ENCODE measurements around the gene CDC73.
"Not testable (repeated sequence)": the region's sequence is repeated elsewhere in the genome, so short reads cannot be mapped to it uniquely, and the experiment has no call there.

The CDC73 gene

GRCh38 chr1:193222056-193222615 lies 100.3 kb downstream of the CDC73 start:
- Histone ChIP-seq H3K4me3 (ENCODE audit: extremely low read depth, insufficient read depth, low read length, poor library complexity, severe bottlenecking) (no peak overlapping the region), H3K27ac (ENCODE audit: low read depth, low read length, severe bottlenecking) (no peak overlapping the region)
- WGBS, 2 experiments (ENCODE audit: insufficient coverage in 2 of 2), result 70 to 93% methylated on average over 2 of the region's 8 CpGs

GRCh38 chr1:193229136-193229535 lies 107.3 kb downstream of the CDC73 start:
- WGBS, 2 experiments (ENCODE audit: insufficient coverage in 2 of 2), result 100% methylated on average over 1 to 2 of the region's 3 CpGs
- Histone ChIP-seq H3K36me3 (ENCODE audit: control insufficient read depth, insufficient read depth, low read length) (peaks cover 8% of the 10 kb centered on the region), H3K9me3 (ENCODE audit: control insufficient read depth, low read length) (no peaks in the 10 kb centered on the region), H3K4me1 (ENCODE audit: control insufficient read depth, insufficient read depth, low read length, poor library complexity, severe bottlenecking) (no peaks in the 10 kb centered on the region), H3K27ac (ENCODE audit: low read depth, low read length, severe bottlenecking) (no peak overlapping the region), H3K4me3 (ENCODE audit: extremely low read depth, insufficient read depth, low read length, poor library complexity, severe bottlenecking) (no peak overlapping the region)

More at GRCh38 chr1:193222056-193222615, 100.3 kb downstream of the CDC73 start:
- Histone ChIP-seq H3K4me1 (ENCODE audit: control insufficient read depth, insufficient read depth, low read length, poor library complexity, severe bottlenecking) (no peaks in the 10 kb centered on the region), H3K9me3 (ENCODE audit: control insufficient read depth, low read length) (no peaks in the 10 kb centered on the region), H3K36me3 (ENCODE audit: control insufficient read depth, insufficient read depth, low read length) (peaks cover 25% of the 10 kb centered on the region)

DNA sequence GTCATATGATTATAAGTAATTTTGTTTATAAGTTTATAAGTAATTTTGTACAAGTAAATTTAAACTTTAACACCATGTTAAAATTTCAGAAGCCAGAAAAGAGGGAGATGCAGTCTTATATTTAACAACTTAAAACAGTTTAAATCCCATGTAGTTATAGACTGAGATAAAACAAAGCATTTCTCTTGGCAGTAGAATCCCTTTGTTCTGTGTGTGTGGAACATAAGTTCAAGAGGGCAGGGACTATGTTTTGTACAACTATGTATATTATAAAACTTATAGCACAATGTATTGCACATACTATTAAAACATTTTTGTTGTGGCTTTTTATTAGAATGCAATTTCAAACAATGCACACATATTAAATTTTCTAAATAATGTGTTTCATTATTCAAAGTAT lies 109.3 kb downstream of the CDC73 start:
- not testable (repeated sequence) for H3K4me1 ChIP-seq (ENCODE audit: control insufficient read depth, insufficient read depth, low read length, poor library complexity, severe bottlenecking); H3K4me3 ChIP-seq (ENCODE audit: extremely low read depth, insufficient read depth, low read length, poor library complexity, severe bottlenecking); H3K9me3 ChIP-seq (ENCODE audit: control insufficient read depth, low read length); H3K27ac ChIP-seq (ENCODE audit: low read depth, low read length, severe bottlenecking)
- peaks cover 14% of the 10 kb centered on the region for H3K36me3 ChIP-seq (ENCODE audit: control insufficient read depth, insufficient read depth, low read length)

DNA sequence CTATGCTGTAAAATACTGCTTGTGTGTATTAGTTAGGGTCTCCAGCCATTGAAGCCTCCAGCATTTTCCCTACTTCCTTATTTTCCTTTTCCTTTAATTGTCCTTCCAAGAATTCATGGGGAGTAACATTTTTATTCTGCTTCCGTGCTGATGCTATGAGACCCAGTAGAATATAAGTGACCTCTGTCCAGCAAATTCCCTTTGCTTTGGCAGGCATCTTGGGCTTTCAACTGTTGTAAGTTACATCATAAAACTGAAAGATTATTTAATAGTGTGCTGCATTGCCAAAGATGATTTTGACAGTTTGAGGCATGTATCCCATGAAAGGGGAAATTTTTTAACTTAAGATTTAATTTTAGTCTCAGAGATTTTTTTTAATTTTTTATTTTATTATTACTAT lies 112.7 kb downstream of the CDC73 start:
- H3K36me3 ChIP-seq (ENCODE audit: control insufficient read depth, insufficient read depth, low read length), result peaks cover 25% of the 10 kb centered on the region
- no peaks in the 10 kb centered on the region for H3K9me3 ChIP-seq (ENCODE audit: control insufficient read depth, low read length)
- H3K4me1 ChIP-seq (ENCODE audit: control insufficient read depth, insufficient read depth, low read length, poor library complexity, severe bottlenecking), result no peaks in the 10 kb centered on the region
- no peak overlapping the region for H3K4me3 ChIP-seq (ENCODE audit: extremely low read depth, insufficient read depth, low read length, poor library complexity, severe bottlenecking)
- WGBS, 2 experiments (ENCODE audit: insufficient coverage in 2 of 2), result no CpG with 5 or more reads among the region's 1 CpG
- H3K27ac ChIP-seq (ENCODE audit: low read depth, low read length, severe bottlenecking), result no peak overlapping the region

DNA sequence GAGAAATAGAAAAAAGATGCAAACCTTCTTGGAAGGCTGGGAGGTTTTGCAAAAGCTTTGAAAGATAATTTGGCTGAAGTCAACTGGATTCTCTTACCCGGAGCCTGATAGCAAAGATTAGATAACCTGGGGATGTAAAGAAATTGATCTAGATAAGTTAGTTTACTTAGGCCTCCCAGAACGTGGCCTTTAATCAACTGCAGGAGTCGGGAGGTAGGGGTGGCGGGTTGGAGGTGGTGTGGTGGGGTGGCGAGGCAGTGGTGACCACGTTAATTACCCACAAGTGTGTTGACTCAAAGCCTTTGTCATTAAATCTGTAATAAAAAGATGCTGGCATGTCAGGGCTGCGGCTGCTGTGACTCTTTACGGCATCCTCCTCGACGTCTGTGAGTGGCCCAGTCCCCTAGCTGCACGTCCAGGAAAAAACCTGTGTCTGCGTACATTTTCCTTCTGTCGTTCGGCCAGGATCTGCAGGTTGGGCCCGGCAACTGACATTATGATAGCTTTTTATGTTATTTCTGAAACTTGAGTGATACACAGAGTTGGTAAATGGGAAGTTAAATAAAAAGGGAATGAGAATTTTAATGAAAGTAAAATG lies 115.6 kb downstream of the CDC73 start:
- Histone ChIP-seq H3K4me3 (ENCODE audit: extremely low read depth, insufficient read depth, low read length, poor library complexity, severe bottlenecking) (no peak overlapping the region), H3K4me1 (ENCODE audit: control insufficient read depth, insufficient read depth, low read length, poor library complexity, severe bottlenecking) (no peaks in the 10 kb centered on the region), H3K27ac (ENCODE audit: low read depth, low read length, severe bottlenecking) (no peak overlapping the region), H3K9me3 (ENCODE audit: control insufficient read depth, low read length) (no peaks in the 10 kb centered on the region), H3K36me3 (ENCODE audit: control insufficient read depth, insufficient read depth, low read length) (peaks cover 30% of the 10 kb centered on the region)
- WGBS, 2 experiments (ENCODE audit: insufficient coverage in 2 of 2), result 87 to 89% methylated on average over 12 to 14 of the region's 15 CpGs

GRCh38 chr1:193240609-193241008 lies 118.8 kb downstream of the CDC73 start:
- Histone ChIP-seq H3K36me3 (ENCODE audit: control insufficient read depth, insufficient read depth, low read length) (peaks cover 20% of the 10 kb centered on the region), H3K9me3 (ENCODE audit: control insufficient read depth, low read length) (no peaks in the 10 kb centered on the region), H3K27ac (ENCODE audit: low read depth, low read length, severe bottlenecking) (no peak overlapping the region), H3K4me3 (ENCODE audit: extremely low read depth, insufficient read depth, low read length, poor library complexity, severe bottlenecking) (no peak overlapping the region), H3K4me1 (ENCODE audit: control insufficient read depth, insufficient read depth, low read length, poor library complexity, severe bottlenecking) (no peaks in the 10 kb centered on the region)
- WGBS, 2 experiments (ENCODE audit: insufficient coverage in 2 of 2), result 100% methylated on average over 1 of the region's 1 CpG; no CpG with 5 or more reads in 1 of the 2 experiments

GRCh38 chr1:193241132-193241827 lies 119.4 kb downstream of the CDC73 start:
- H3K4me3 ChIP-seq (ENCODE audit: extremely low read depth, insufficient read depth, low read length, poor library complexity, severe bottlenecking), result no peak overlapping the region
- WGBS, 2 experiments (ENCODE audit: insufficient coverage in 2 of 2), result 86 to 100% methylated on average over 2 to 3 of the region's 7 CpGs
- H3K9me3 ChIP-seq (ENCODE audit: control insufficient read depth, low read length), result no peaks in the 10 kb centered on the region
- H3K27ac ChIP-seq (ENCODE audit: low read depth, low read length, severe bottlenecking), result no peak overlapping the region
- H3K36me3 ChIP-seq (ENCODE audit: control insufficient read depth, insufficient read depth, low read length), result peaks cover 15% of the 10 kb centered on the region
- no peaks in the 10 kb centered on the region for H3K4me1 ChIP-seq (ENCODE audit: control insufficient read depth, insufficient read depth, low read length, poor library complexity, severe bottlenecking)

- no peak overlapping the region for H3K27ac ChIP-seq (ENCODE audit: low read depth, low read length, severe bottlenecking)
- whole genome bisulfite sequencing, 2 experiments (ENCODE audit: insufficient coverage in 2 of 2), result 94 to 97% methylated on average over 4 of the region's 4 CpGs
- peaks cover 17% of the 10 kb centered on the region for H3K36me3 ChIP-seq (ENCODE audit: control insufficient read depth, insufficient read depth, low read length)
- H3K9me3 ChIP-seq (ENCODE audit: control insufficient read depth, low read length), result peaks cover 3% of the 10 kb centered on the region
- no peak overlapping the region for H3K4me3 ChIP-seq (ENCODE audit: extremely low read depth, insufficient read depth, low read length, poor library complexity, severe bottlenecking)
- H3K4me1 ChIP-seq (ENCODE audit: control insufficient read depth, insufficient read depth, low read length, poor library complexity, severe bottlenecking), result no peaks in the 10 kb centered on the region
These were observed 120.2 kb downstream of the CDC73 start for GRCh38 chr1:193242000-193242399.

- Histone ChIP-seq H3K9me3 (ENCODE audit: control insufficient read depth, low read length) (peaks cover 15% of the 10 kb centered on the region), H3K36me3 (ENCODE audit: control insufficient read depth, insufficient read depth, low read length) (peaks cover 29% of the 10 kb centered on the region)
- 90 to 96% methylated on average over 3 to 5 of the region's 7 CpGs for WGBS, 2 experiments (ENCODE audit: insufficient coverage in 2 of 2)
These were observed 127.4 kb downstream of the CDC73 start for GRCh38 chr1:193249187-193249586.

DNA sequence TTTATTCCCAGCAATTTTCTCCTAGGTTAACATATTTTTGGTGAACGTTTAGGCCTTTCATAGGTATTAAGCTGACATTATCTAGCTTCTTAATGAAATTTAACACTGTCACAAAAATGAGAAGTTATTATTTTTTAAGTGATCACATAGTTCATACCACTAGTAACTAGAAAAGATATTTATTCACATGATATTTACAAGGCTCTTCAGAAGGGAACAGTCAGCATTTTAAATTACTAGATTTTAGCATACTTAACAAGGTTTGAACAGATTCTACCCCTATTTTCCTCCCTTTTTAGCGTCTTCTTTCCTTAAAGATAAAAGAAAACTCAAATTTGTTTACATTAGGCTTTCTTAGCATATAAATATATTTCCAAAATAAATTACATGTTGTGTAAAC lies 130.1 kb downstream of the CDC73 start:
- no peak overlapping the region for H3K4me3 ChIP-seq (ENCODE audit: extremely low read depth, insufficient read depth, low read length, poor library complexity, severe bottlenecking)
- H3K36me3 ChIP-seq (ENCODE audit: control insufficient read depth, insufficient read depth, low read length), result peaks cover 25% of the 10 kb centered on the region
- WGBS, 2 experiments (ENCODE audit: insufficient coverage in 2 of 2), result no CpG with 5 or more reads among the region's 2 CpGs
- H3K4me1 ChIP-seq (ENCODE audit: control insufficient read depth, insufficient read depth, low read length, poor library complexity, severe bottlenecking), result no peaks in the 10 kb centered on the region
- peaks cover 13% of the 10 kb centered on the region for H3K9me3 ChIP-seq (ENCODE audit: control insufficient read depth, low read length)
- H3K27ac ChIP-seq (ENCODE audit: low read depth, low read length, severe bottlenecking), result no peak overlapping the region

More at GRCh38 chr1:193249187-193249586, 127.4 kb downstream of the CDC73 start:
- H3K4me1 ChIP-seq (ENCODE audit: control insufficient read depth, insufficient read depth, low read length, poor library complexity, severe bottlenecking), result no peaks in the 10 kb centered on the region
- no peak overlapping the region for H3K4me3 ChIP-seq (ENCODE audit: extremely low read depth, insufficient read depth, low read length, poor library complexity, severe bottlenecking)
- H3K27ac ChIP-seq (ENCODE audit: low read depth, low read length, severe bottlenecking), result no peak overlapping the region

DNA sequence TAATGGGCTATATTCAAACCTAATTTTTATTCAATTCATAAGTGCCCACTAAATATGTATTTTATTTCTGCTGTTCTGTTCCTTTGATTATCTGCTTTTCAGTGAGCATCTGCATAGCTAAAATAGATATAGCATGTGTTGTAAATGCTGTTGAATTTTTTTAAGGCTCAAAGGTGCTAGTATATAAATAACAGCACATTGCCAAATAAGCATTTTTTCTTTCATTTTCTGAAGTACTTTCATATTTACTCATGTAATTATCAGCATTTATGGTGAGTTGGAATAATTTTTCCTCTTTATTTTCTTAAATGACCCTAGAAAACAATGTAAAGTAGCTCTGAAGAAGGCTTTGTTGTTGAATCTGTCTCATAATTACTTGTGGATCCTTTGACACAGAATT lies 134.2 kb downstream of the CDC73 start:
- H3K36me3 ChIP-seq (ENCODE audit: control insufficient read depth, insufficient read depth, low read length), result peaks cover 12% of the 10 kb centered on the region
- no peaks in the 10 kb centered on the region for H3K4me1 ChIP-seq (ENCODE audit: control insufficient read depth, insufficient read depth, low read length, poor library complexity, severe bottlenecking)
- no peak overlapping the region for H3K4me3 ChIP-seq (ENCODE audit: extremely low read depth, insufficient read depth, low read length, poor library complexity, severe bottlenecking)
- no peak overlapping the region for H3K27ac ChIP-seq (ENCODE audit: low read depth, low read length, severe bottlenecking)
- no peaks in the 10 kb centered on the region for H3K9me3 ChIP-seq (ENCODE audit: control insufficient read depth, low read length)

Data from mesodermal cell (in vitro differentiated cells).